Measurements from ENCODE around the gene NEGR1. TPM values are rescaled to one million over a fixed set of nuclear protein-coding genes. Genes with fewer than 3 reads are reported as not detected.

The NEGR1 gene
- total RNA-seq, 1 donor from 2014 or later: 0.58 TPM

DNA sequence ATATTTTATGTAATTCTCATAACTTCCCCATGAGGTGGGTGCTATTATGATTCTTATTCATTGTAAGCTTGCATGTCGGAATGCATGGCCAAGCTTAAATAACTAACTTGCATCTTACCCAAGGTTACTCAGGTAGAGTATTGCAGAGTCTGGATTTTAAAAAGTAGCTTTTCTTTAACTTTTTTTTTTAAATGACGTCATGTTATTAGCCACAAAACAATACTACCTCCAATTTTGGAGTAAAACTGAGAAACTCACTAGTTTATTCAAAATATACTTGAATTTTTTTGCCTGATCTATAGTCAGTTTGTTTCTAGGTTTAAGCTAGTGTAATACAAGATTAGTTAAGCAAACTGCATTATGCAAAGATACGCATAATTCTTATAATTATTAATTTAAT is 57.8 kb downstream of the NEGR1 start:
- no peak overlapping the region for H3K4me3 Mint-ChIP-seq
- H3K36me3 Mint-ChIP-seq (ENCODE audit: low read depth): no peaks in the 10 kb centered on the region
- DNase-seq (ENCODE audit: low read depth, low spot score): no peak
- no peaks in the 10 kb centered on the region for H3K27me3 Mint-ChIP-seq (ENCODE audit: low read depth)
- H3K4me1 Mint-ChIP-seq: no peaks in the 10 kb centered on the region
- TF ChIP-seq, protein P1, sequence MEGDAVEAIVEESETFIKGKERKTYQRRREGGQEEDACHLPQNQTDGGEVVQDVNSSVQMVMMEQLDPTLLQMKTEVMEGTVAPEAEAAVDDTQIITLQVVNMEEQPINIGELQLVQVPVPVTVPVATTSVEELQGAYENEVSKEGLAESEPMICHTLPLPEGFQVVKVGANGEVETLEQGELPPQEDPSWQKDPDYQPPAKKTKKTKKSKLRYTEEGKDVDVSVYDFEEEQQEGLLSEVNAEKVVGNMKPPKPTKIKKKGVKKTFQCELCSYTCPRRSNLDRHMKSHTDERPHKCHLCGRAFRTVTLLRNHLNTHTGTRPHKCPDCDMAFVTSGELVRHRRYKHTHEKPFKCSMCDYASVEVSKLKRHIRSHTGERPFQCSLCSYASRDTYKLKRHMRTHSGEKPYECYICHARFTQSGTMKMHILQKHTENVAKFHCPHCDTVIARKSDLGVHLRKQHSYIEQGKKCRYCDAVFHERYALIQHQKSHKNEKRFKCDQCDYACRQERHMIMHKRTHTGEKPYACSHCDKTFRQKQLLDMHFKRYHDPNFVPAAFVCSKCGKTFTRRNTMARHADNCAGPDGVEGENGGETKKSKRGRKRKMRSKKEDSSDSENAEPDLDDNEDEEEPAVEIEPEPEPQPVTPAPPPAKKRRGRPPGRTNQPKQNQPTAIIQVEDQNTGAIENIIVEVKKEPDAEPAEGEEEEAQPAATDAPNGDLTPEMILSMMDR (conservative IDR thresholded peaks at IDR 0.05): no peak
- H3K9me3 Mint-ChIP-seq: no peaks in the 10 kb centered on the region
- no peak overlapping the region for H3K27ac Mint-ChIP-seq (ENCODE audit: unreplicated experiment)

DNA sequence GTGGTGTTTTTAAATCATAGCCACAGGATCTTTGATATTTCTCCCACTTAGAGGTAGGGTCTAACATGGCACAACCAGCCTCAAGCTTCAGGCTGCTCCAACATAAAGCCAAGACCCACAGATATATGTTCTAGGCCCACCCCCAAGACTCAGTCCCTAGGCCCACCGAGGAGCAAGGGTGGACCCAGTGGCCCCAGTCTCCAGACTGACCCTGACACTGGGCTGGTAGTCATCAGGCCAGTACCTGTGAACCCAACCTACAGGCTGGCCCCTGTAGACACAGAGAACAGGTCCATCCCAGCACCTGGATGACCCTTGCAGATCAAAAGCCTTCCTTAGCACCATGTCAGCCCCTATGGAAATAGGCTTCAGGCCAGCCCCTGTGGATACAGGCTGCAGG is 60.5 kb downstream of the NEGR1 start:
- Mint-ChIP-seq H3K36me3 (ENCODE audit: low read depth) (no peaks in the 10 kb centered on the region), H3K9me3 (no peaks in the 10 kb centered on the region), H3K4me3 (no peak overlapping the region), H3K27me3 (ENCODE audit: low read depth) (no peaks in the 10 kb centered on the region), H3K27ac (ENCODE audit: unreplicated experiment) (no peak overlapping the region), H3K4me1 (no peaks in the 10 kb centered on the region)
- TF ChIP-seq, protein P1 (conservative IDR thresholded peaks at IDR 0.05): no peak
- DNase-seq (ENCODE audit: low read depth, low spot score): no peak

DNA sequence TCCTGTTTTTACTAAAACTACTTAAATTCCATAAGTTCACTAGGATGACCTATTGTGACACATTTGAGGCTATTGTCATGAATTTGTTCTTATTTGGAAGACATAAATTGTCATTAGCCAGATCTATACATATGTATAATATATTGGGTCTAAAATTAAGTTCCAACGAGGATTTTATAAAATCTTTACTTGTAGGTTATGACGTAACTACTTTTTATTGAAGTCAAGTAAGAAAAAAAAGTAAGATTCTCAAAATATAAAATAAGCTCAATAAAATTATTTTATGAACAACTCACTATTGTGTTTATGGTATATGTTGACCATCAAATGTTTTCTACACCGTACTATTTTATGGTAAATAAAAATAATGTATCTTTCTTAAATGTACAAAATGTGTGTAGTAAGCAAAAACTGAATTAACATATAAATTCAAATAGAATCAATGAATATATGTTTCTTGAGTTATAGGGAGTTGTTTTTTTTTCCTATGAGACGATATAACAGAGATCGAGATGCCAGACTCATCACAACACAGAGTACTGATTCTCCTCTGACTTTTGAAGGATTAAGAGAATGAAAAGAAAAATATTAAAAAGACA is 64.1 kb downstream of the NEGR1 start:
- no peak overlapping the region for H3K27ac Mint-ChIP-seq (ENCODE audit: unreplicated experiment)
- TF ChIP-seq, protein P1 (conservative IDR thresholded peaks at IDR 0.05): no peak
- no peaks in the 10 kb centered on the region for H3K4me1 Mint-ChIP-seq
- no peak for DNase-seq (ENCODE audit: low read depth, low spot score)
- H3K27me3 Mint-ChIP-seq (ENCODE audit: low read depth): peaks cover 16% of the 10 kb centered on the region
- H3K9me3 Mint-ChIP-seq: no peaks in the 10 kb centered on the region
- no peaks in the 10 kb centered on the region for H3K36me3 Mint-ChIP-seq (ENCODE audit: low read depth)
- no peak overlapping the region for H3K4me3 Mint-ChIP-seq

DNA sequence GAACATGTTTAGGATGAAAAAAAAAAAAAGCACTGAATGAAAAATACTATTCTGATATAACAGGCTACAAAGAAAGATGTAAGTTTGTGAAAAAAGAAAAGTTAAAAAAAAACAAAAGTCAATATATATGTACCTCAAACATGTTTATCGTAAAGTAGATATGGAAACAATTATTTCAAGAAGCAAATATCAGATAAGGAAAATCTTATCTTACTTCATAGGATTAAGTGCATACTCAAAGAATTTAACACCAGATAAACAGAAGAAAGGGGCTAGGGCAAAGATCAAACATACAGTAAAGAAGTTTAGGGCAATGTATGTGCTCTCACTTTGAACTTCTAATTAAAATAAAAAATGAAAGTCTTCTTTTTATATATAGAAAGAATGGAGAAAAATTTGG is 75.3 kb downstream of the NEGR1 start:
- Mint-ChIP-seq H3K27ac (ENCODE audit: unreplicated experiment) (no peak overlapping the region), H3K4me3 (no peak overlapping the region), H3K27me3 (ENCODE audit: low read depth) (peaks cover 8% of the 10 kb centered on the region), H3K9me3 (no peaks in the 10 kb centered on the region), H3K4me1 (no peaks in the 10 kb centered on the region), H3K36me3 (ENCODE audit: low read depth) (no peaks in the 10 kb centered on the region)
- no peak for DNase-seq (ENCODE audit: low read depth, low spot score)
- TF ChIP-seq, protein P1 (conservative IDR thresholded peaks at IDR 0.05): no peak

DNA sequence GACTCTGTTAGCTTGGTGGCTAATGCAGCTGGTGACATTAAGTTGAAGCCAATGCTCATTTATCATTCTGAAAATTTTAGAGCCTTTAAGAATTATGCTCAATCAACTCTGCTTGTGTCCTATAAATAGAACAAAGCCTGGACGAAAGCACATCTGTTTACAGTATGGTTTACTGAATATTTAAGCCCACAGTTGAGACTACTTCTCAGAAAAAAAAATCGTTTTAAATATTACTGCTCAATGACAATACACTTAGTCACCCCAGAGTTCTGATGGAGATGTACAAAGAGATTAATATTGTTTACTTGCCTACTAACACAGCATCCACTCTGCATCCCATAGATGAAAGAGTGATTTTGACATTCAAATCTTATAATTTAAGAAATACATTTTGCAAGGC is 79.6 kb downstream of the NEGR1 start:
- Mint-ChIP-seq H3K4me1 (no peaks in the 10 kb centered on the region), H3K9me3 (peaks cover 7% of the 10 kb centered on the region), H3K4me3 (no peak overlapping the region), H3K27ac (ENCODE audit: unreplicated experiment) (no peak overlapping the region), H3K27me3 (ENCODE audit: low read depth) (no peaks in the 10 kb centered on the region), H3K36me3 (ENCODE audit: low read depth) (no peaks in the 10 kb centered on the region)
- no peak for DNase-seq (ENCODE audit: low read depth, low spot score)
- TF ChIP-seq, protein P1 (conservative IDR thresholded peaks at IDR 0.05): no peak
